ENCODE data around the gene SCO2.
A peak's percentile ranks its signal among the peaks of the same experiment; 100 is the strongest.

SCO2 gene

GRCh38 chr22:50489363-50490243, 35.8 kb downstream of the SCO2 start:
- DNase-seq = no peak

DNA sequence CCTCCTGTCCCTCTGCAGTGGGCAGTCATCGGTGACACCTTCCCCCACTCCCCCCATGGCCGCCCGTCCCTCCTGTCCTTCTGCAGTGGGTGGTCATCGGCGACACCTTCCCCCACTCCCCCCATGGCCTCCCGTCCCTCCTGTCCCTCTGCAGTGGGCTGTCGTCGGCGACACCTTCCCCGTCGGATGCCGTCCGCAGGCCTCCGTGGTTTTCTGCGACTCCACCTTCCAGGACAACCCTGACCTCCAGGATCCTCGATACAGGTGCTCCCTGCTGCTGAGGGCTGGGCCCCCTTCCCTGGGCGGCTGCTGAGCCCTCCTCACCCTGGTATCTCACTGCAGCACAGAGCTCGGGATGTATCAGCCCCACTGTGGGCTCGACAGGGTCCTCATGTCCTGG, 36.5 kb downstream of the SCO2 start:
- DNase-seq = no peak

DNA sequence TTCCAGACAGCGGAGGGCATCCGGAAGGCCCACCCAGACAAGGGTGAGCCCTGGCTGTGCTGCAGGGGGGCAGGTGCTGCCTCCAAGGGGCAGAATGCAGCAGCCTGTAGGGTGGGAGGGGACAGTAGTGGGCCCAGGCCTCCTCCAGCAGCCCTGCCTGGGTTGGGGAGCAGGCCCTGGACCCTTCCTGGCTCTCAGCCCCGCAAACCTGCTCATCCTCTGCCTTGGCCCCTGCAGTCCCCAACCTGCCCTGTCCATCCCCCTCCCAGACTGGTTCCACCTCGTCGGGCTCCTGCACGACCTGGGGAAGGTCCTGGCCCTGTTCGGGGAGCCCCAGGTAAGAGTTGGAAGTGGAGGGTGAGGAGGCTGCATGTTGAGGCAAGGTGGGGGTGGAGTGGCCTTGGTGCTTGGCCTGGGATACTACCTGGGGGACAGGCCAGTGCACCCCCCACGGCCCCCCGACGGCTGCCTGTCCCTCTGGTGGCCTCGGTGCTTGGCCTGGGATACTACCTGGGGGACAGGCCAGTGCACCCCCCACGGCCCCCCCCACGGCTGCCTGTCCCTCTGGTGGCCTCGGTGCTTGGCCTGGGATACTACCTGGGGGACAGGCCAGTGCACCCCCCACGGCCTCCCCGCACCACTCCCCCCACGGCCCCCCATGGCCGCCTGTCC, 37.3 kb downstream of the SCO2 start:
- no peak for DNase-seq

DNA sequence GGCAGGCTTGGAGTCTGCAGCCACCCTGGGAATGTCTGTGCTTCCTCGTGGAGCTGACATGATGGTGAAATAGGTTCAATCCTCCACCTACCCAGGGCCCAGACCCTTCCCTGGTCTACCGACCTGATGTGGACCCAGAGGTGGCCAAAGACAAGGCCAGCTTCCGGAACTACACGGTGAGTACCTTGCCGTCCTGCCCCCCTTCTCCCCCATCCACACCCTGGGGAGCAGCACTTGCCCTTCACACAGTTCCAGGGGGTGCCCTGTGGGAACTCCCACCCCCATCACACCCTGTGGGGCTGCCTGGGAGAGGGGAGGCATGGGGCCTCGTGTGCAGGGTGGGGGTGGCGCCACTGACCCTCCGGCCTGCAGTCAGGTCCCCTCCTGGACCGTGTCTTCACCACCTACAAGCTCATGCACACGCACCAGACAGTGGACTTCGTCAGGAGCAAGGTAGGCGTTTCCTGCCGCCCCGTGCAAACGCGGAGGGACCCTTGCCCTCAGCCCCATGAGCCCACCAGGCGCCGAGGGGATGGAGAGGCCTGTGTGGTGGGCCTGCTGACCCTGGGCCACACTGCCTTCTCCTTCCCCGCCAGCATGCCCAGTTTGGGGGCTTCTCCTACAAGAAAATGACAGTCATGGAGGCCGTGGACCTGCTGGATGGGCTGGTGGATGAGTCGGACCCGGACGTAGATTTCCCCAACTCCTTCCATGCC, 38.0 kb downstream of the SCO2 start:
- DNase-seq = no peak

GRCh38 chr22:50486561-50487289, 38.7 kb downstream of the SCO2 start, which contains the start of gene MIOX:
MIOX (plus strand) TSS chr22:50486859; CDS start chr22:50486898, 39 bp downstream.
- DNase-seq = no peak

DNA sequence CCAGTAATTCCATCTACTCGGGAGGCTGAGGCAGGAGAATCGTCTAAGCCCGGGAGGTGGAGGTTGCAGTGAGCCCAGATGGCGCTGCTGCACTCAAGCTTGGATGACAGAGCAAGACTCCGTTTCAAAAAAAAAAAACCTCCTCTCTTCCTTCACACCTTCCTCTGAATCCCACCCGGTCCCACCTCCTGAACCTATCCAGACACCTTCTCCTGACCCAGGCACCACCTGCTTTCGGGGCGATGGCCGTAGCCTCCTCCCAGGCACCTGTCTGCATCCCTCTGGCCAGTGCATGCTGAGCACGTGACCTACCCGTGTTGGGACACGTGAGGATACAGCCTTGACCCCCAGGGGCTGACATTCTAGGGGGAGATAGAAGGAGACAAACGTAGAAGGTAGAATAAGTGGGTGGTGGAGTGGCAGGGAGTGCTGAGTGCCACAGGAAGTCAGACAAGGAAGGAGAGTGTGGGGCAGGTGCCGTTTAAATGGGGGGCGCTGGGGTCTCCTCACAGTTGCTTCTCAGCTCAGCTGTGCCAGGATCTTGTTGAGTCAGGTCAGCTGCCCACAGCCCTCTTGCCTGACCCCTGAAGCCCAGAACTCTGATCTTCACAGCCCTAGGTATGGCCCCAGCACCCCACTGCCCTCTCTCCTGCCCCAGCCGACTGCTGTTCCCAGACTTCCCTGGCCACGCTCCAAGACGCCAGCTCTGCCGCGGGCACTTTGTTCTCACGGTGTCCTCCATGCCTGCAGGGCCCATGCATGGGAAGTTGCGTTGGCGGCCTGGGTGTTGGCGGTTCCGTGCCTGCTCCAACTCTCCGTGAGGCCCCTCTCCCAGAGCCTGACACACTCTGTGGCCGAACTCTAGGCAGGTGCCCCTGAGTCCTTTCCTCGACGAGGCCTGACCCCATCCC, 39.9 kb downstream of the SCO2 start:
- DNase-seq = no peak

DNA sequence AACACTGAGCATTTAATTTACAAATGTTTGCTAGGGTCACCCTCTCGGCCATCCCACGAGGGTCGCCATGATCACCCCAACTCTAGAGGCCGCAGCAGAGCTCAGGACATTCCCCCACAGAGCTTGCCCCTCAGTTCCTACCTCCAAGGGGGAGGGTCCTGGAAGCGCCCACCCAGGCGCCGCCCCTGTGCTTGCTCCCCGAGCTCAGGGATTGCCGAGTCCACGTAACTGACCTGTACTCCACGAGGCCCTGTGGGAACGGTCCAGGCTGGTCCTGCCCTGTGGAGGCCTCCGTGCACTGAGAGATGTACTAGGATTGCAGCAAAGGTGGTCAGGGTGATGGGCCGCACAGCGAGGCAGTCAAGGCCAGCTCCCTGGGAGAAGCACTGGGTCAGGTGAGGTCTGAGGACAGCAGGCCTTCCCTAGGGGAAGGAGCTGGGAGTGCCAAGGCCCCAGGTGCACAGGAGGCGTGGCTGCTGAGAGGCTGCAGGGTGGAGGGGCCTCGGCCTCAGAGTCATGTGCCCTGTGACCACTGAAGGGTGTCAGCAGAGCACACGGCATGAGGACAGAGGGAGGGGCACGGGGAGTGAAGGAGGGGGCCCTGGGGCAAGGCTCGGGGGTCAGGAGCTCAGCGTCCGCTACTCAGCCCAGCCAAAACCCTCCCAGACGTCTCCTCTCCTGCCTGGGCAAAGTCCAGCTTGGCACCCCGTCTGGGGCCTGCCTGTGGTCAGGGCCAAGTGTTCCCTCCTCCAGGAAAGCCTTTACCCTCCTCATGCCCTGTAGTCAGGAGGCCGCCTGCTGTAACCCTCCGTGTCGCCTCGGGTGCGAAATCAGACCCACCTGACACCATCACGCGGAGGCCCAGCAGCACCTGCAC, 41.2 kb downstream of the SCO2 start:
- DNase-seq = no peak

- DNase-seq = no peak
These were observed 41.8 kb downstream of the SCO2 start for GRCh38 chr22:50483556-50483955.

DNA sequence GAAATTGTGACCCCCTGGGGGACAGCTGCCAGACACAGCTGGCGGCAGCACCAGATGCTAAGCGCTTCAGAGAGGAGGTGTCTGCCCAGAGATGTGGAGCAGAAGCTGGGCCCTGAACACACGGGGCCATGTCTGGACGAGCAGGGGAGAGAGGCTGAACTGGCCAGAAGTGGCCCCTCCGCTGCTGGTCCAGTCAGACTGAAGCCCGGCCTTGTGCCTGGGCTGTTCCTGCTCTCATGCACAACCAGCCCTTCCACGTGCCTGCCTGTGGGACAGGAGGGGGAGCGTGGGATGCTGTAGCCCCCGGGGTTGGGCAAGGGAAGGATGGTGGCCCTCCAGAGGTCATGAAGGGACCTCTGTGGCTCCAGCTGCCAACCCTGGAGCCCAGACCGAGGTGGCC, 42.3 kb downstream of the SCO2 start:
- no peak for DNase-seq

DNA sequence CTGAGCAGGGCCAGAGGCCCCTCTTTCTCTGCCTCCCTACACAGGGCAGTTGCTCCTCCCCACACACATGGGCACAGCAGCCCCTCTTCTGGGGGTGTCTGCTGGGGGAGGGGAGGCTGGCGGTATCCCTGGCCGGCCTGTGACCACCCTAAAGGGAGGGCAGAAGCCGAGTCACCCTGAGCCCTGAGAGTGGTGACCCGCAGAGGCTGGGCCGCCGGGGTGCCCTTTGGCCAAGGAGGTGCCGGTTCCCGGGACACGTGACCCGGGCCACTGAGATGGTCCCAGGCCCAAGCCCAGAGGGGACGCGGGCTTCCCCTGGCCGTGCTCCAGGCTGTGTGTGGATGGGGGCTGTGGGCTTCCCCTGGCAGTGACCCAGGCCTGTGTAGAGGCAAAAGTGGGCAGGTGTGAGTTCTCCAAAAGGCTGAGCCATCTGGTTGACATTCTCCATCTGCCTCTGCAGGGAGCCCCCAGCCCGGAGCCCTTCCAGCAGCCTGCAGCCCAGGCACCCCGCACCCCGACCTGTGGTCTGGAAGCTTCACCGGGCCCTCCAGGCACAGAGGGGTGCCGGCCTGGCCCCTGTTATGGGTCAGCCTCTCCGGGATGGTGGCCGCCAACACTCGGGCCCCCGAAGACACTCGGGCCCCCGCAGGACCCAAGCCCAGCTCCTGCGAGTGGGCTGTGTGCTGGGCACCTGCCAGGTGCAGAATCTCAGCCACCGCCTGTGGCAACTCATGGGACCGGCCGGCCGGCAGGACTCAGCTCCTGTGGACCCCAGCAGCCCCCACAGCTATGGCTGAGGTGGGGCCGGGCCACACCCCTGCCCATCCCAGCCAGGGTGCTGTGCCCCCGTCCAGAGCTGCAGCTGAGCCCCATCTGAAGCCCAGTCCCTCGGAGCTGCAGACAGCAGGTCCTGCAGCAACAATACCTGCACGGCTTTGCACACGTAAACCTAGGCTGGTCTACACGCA, 43.0 kb downstream of the SCO2 start:
- no peak for DNase-seq

DNA sequence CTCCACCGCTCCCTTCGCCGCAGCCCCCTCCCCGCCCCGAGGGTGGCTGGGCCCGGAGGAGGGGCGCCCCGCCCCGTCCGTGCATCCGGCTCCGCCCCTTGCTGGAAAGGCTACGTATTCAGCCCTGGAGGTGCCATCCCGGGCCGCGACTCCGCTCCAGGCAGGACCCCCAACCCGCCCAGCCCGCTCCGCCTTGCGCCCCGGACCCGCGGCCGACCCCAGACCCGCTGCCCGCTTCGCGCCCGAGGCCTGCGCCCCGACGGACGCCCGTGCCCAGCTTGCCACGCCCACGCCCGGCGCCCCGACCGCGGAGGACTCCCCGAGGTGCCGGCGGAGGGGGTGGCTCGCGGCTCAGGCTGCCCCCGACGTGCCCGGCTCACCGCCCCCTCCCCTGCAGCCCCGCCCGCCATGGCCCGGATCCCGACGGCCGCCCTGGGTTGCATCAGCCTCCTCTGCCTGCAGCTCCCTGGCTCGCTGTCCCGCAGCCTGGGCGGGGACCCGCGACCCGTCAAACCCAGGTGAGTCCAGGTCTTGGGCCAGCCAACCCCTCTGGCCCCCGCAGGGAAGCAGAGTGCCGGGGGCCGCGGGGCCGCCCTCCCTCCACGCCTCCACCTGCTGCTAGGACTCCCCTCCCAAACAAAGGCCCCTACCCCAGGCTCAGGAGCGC, 43.8 kb downstream of the SCO2 start, which contains the start of gene ADM2:
Gene ADM2 (plus strand): TSS at position 104 of the 667 bp plus-strand sequence. CDS start 305 bp downstream, at position 409.
- no peak for DNase-seq

DNA sequence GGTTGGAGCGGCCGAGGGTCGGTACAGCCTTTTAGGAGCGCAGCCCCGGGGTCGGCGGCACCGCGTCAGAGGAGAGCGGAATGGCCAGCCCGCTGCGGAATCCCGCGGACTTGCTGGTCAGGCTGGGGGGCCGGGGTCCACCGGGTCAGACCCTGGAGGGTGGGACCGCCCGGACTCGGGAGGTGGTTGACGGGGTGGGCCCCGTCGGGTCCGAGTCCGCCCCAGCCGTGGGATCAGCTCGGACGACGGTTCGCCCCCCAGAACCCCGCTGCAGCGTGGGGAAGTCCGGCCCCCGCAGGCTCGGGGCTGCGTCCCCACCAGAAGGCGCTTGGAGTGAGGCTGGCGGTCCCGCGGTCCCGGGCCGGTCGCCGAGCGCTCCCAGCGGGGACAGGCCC, 44.4 kb downstream of the SCO2 start:
- no peak for DNase-seq

DNA sequence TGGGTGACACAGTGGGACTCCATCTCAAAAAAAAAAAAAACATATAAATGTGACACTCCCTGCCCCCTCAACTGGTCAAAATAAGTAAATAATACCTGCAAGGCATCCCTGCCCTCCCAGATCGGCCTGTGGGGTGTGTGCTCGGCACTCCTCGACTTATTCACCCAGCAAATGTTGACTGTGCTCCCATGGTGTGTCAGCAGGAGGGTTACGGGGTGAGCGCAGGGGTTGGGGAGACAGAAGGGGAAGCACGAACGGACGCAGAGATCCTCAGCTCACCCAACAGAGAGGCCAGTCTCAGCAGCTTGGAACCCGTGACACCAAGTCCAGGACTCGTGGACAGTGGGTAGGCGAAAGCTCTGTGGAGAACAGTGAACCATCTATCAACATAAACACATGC, 45.7 kb downstream of the SCO2 start:
- no peak for DNase-seq

- no peak for DNase-seq
These were observed 47.5 kb downstream of the SCO2 start for GRCh38 chr22:50477923-50478322.

GRCh38 chr22:50476868-50477267, 48.5 kb downstream of the SCO2 start:
- DNase-seq = no peak

GRCh38 chr22:50475652-50476002, 49.8 kb downstream of the SCO2 start:
- no peak for DNase-seq

DNA sequence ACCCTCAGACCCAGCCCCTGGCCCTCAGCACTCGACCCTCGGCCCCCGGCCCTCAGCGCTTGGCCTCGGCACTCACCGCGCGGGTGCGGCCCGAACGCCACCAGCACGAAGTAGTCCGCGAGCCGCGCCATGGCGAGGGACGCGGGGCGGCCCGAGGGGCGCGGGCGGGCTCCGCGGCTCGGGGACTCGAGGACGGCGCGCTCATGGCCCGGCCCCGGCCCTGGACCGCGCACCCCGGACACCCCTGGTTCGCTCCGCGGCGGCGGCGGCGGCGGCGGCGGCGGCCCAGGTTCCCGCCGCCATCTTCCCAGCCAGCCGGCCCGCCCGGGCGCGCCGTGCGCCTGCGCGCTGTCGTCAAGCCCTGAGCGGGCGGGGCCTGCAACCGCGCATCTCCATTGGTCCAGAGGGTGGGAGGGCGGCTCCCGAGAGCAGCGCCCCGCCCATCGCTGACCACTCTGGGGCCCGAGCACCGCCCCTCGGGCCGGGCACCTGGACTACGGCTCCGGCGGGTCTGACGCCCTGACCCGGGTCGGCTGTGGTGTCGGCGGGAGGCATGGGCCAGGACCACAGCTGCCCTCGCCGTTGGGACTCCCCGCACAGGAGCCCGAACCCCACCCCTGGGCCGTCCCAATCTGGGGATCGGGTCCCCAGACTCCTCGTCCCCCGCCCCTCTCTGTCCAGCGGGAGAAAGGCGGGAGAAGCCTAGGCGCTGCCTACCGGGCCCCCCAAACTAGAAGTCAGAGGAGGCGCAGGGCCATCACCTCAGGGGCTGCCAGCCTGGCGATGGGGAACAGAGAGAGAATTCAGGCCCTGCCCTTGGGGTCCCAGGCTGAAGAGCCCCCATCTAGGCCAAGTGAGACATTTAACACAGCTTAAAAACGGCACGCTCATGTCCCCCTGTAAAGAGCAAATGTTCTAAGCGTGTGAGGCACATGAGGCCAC, 50.4 kb downstream of the SCO2 start, which contains the start of gene SBF1:
Gene SBF1 (minus strand): TSS at position 326 of the 942 bp plus-strand sequence. CDS start 195 bp downstream, at position 131.
- peak; percentile 53 for DNase-seq
